Measurements from ENCODE around the gene PTPRM. TPM values are rescaled to one million over a fixed set of nuclear protein-coding genes. Genes with fewer than 3 reads are reported as not detected.
A peak's percentile ranks its signal among the peaks of the same experiment; 100 is the strongest.

The PTPRM gene
- total and polyA plus RNA-seq, 2 experiments from 2014 or later: 1.6 to 5.3 TPM

GRCh38 chr18:8036551-8036950 lies 469.4 kb downstream of the PTPRM start:
- DNase-seq (ENCODE audit: low spot score) (no peak), ATAC-seq (no peak)
- no peak overlapping the region for H3K4me3 ChIP-seq
- Mint-ChIP-seq H3K4me3 (no peak overlapping the region), H3K27ac (no peak overlapping the region), H3K4me1 (no peaks in the 10 kb centered on the region), H3K9me3 (no peaks in the 10 kb centered on the region), H3K27me3 (ENCODE audit: insufficient read depth, low read depth, poor library complexity) (no peaks in the 10 kb centered on the region), H3K36me3 (ENCODE audit: low read depth) (no peaks in the 10 kb centered on the region)
- no peak for TF ChIP-seq STAT1 (IDR thresholded peaks at IDR 0.05; ENCODE audit: unreplicated experiment)
- no peak for TF ChIP-seq ZNF462 (CRISPR knock-in tag; IDR thresholded peaks at IDR 0.05)
- TF ChIP-seq ETS1 (IDR thresholded peaks at IDR 0.05): no peak
- TF ChIP-seq ZNF114 (CRISPR knock-in tag; IDR thresholded peaks at IDR 0.05): no peak
- no peak for TF ChIP-seq EZH2phosphoT487 (IDR thresholded peaks at IDR 0.05; ENCODE audit: unreplicated experiment)
- TF ChIP-seq ZNF331 (CRISPR knock-in tag; IDR thresholded peaks at IDR 0.05; ENCODE audit: low read depth): no peak
- TF ChIP-seq CTCF (conservative IDR thresholded peaks at IDR 0.05; ENCODE audit: low read depth in 2 of 2): no peak
- no peaks in the 10 kb centered on the region for H4K20me1 ChIP-seq (replicated peaks; ENCODE audit: insufficient read depth)
- H3K27ac ChIP-seq (ENCODE audit: low read depth): no peak overlapping the region
- H3K9me2 ChIP-seq (ENCODE audit: insufficient read depth): no peaks in the 10 kb centered on the region
- no peaks in the 10 kb centered on the region for H3F3A ChIP-seq (replicated peaks; ENCODE audit: low read depth)
- 0 out of 2 replicates have a peak overlapping the region, but pooled peaks have one; percentile 56 for H2AFZ ChIP-seq
- H3K36me3 ChIP-seq (ENCODE audit: insufficient read depth): no peaks in the 10 kb centered on the region
- no peaks in the 10 kb centered on the region for H3K27me3 ChIP-seq (ENCODE audit: insufficient read depth)
- no peaks in the 10 kb centered on the region for H3K79me2 ChIP-seq (replicated peaks; ENCODE audit: insufficient read depth)
- no peak overlapping the region for H3K4me2 ChIP-seq
- no peaks in the 10 kb centered on the region for H3K4me1 ChIP-seq (ENCODE audit: insufficient read depth)
